T-cell (primary cell): ENCODE measurements around the gene SPATA22. TPM values are rescaled to one million over a fixed set of nuclear protein-coding genes. Genes with fewer than 3 reads are reported as not detected.

Experiments used
- ATAC-seq, 4 experiments: fragments of 200-7000 bp in 3 of 4; fragments of 150-1000 bp in 1 of 4; cut with Tn5 transposase; replicated peaks in 1 of 4; 1 replicate in 3 of 4; 2 replicates in 1 of 4; pipeline ENCODE4 v1.10.0; 2021; ENCODE audit warnings: moderate library complexity in 3 of 4, mild to moderate bottlenecking in 2 of 4, moderate number of reproducible peaks in 1 of 4
- CTCF ChIA-PET, 2 donors: fragments of 300-600 bp; sonication (Branson Sonifier 250); formaldehyde crosslinking; loops; one replicate each; lab custom pipeline; 2022; ENCODE audit warnings: antibody characterized with exemption in 2 of 2; lab: Charles Lee
- POLR2A ChIA-PET, 2 donors: fragments of 300-600 bp; sonication (Branson Sonifier 250); formaldehyde crosslinking; loops; one replicate each; lab custom pipeline; 2022; ENCODE audit warnings: antibody characterized with exemption in 2 of 2; lab: Charles Lee
- DNase-seq, 35 experiments: peaks; one replicate each; pipeline versions ENCODE4 v3.0.0 to v3.0.0-alpha.2; 2013 to 2023
- H3K27ac ChIP-seq: one replicate; pipeline ENCODE4 v1.5.1; 2013; ENCODE audit warnings: low read length
- H3K27me3 ChIP-seq, 2 experiments: replicated peaks in 1 of 2; 1 replicate in 1 of 2; 2 replicates in 1 of 2; pipeline versions ENCODE4 v1.6.1 to v1.7.0; 2013; ENCODE audit warnings: low read length in 1 of 2, mixed read lengths in 1 of 2; ENCODE audit not compliant: control insufficient read depth in 2 of 2, insufficient read depth in 2 of 2; ENCODE audit errors: extremely low read depth in 1 of 2
- H3K36me3 ChIP-seq, 2 donors: 1 replicate in 1 of 2; 2 replicates in 1 of 2; pipeline versions ENCODE4 v1.6.1 to v1.7.0; 2013; ENCODE audit warnings: low read length in 1 of 2; ENCODE audit not compliant: control insufficient read depth in 2 of 2, insufficient read depth in 1 of 2; ENCODE audit errors: extremely low read depth in 1 of 2
- H3K4me1 ChIP-seq, 2 experiments: 1 replicate in 1 of 2; 2 replicates in 1 of 2; pipeline versions ENCODE4 v1.6.1 to v1.7.0; 2013; ENCODE audit warnings: low read length in 2 of 2, mixed read lengths in 1 of 2; ENCODE audit not compliant: insufficient read depth in 2 of 2, control insufficient read depth in 1 of 2; ENCODE audit errors: extremely low read depth in 1 of 2
- H3K4me3 ChIP-seq, 2 donors: 1 replicate in 1 of 2; 2 replicates in 1 of 2; pipeline versions ENCODE4 v1.5.1 to v1.7.0; 2013; ENCODE audit warnings: mild to moderate bottlenecking in 2 of 2, low read length in 1 of 2, moderate library complexity in 1 of 2; ENCODE audit not compliant: control insufficient read depth in 1 of 2; ENCODE audit errors: extremely low read depth in 1 of 2
- H3K9me3 ChIP-seq: 2 replicates; pipeline ENCODE4 v1.7.0; 2013
- H3K27ac Mint-ChIP-seq, 2 donors: one replicate each; pipeline ENCODE4 v1.8.0; 2020 to 2021; ENCODE audit warnings: mild to moderate bottlenecking in 2 of 2, mixed read lengths in 2 of 2
- H3K27me3 Mint-ChIP-seq, 2 donors: one replicate each; pipeline ENCODE4 v1.8.0; 2021 to 2022; ENCODE audit warnings: mixed read lengths in 2 of 2
- H3K36me3 Mint-ChIP-seq: one replicate; pipeline ENCODE4 v1.8.0; 2021; ENCODE audit warnings: mixed read lengths
- H3K4me1 Mint-ChIP-seq, 3 donors: one replicate each; pipeline ENCODE4 v1.8.0; 2020 to 2022; ENCODE audit warnings: mixed read lengths in 3 of 3, mild to moderate bottlenecking in 1 of 3
- H3K4me3 Mint-ChIP-seq, 3 donors: one replicate each; pipeline ENCODE4 v1.8.0; 2020 to 2022; ENCODE audit warnings: mild to moderate bottlenecking in 3 of 3, mixed read lengths in 3 of 3, moderate library complexity in 3 of 3
- H3K9me3 Mint-ChIP-seq, 3 donors: one replicate each; pipeline ENCODE4 v1.8.0; 2020 to 2022; ENCODE audit warnings: mixed read lengths in 3 of 3
- WGBS: methylation state at CpG from one replicate; pipeline ENCODE4 v1.1.5; 2013; ENCODE audit warnings: missing lambda C conversion rate; ENCODE audit not compliant: insufficient coverage; 5-methylcytosine and 5-hydroxymethylcytosine counted together
- total RNA-seq, 35 experiments: library from RNA in 6 of 35; stranded (reverse) in 6 of 35; fragments of 120-200 nt in 1 of 35; gene quantifications; one replicate each; pipeline versions ENCODE4 v1.2.1 to v1.2.4 and lab custom pipeline; 2013 to 2026

Gene SPATA22
- total RNA-seq, 5 donors from 2014 or later (not counting 1 experiment from before 2014, with no cell fraction given), result 1.3 to 1.5 TPM; not detected in 3

- no peaks in the 10 kb centered on the region for H3K36me3 ChIP-seq
- peaks cover 5 to 9% of the 10 kb centered on the region in 2 donors for H3K27me3 Mint-ChIP-seq
- no peak overlapping the region for H3K27ac Mint-ChIP-seq
- H3K36me3 Mint-ChIP-seq, result no peaks in the 10 kb centered on the region
- H3K9me3 Mint-ChIP-seq, result no peaks in the 10 kb centered on the region
- CTCF ChIA-PET, result no interaction called here
- H3K4me1 Mint-ChIP-seq, result no peaks in the 10 kb centered on the region
- ATAC-seq, result no peak
- no peaks in the 10 kb centered on the region for H3K9me3 ChIP-seq
- no peak overlapping the region for H3K27ac ChIP-seq
- no peak overlapping the region for H3K4me3 Mint-ChIP-seq
- no CpG with 5 or more reads among the region's 1 CpG for WGBS
- DNase-seq, result no peak
- H3K27me3 ChIP-seq, result peaks cover 0 to 6% of the 10 kb centered on the region in 2 experiments
- POLR2A ChIA-PET, result no interaction called here
- H3K4me1 ChIP-seq, result no peaks in the 10 kb centered on the region
- no peak overlapping the region for H3K4me3 ChIP-seq
Observed at GRCh38 chr17:3503285-3503684, 31.7 kb upstream of the SPATA22 start.

- 90% methylated on average over 3 of the region's 5 CpGs for WGBS
- H3K36me3 Mint-ChIP-seq, result no peaks in the 10 kb centered on the region
- H3K4me1 ChIP-seq, result no peaks in the 10 kb centered on the region
- no peaks in the 10 kb centered on the region for H3K9me3 ChIP-seq
- CTCF ChIA-PET, result no interaction called here
- H3K4me1 Mint-ChIP-seq, result no peaks in the 10 kb centered on the region
- H3K36me3 ChIP-seq, result no peaks in the 10 kb centered on the region
- H3K4me3 ChIP-seq, result no peak overlapping the region
- no peak overlapping the region for H3K27ac ChIP-seq
- ATAC-seq (no peak), DNase-seq (no peak)
- no peaks in the 10 kb centered on the region for H3K9me3 Mint-ChIP-seq
- POLR2A ChIA-PET, result no interaction called here
- H3K27me3 Mint-ChIP-seq, result peaks cover 5 to 7% of the 10 kb centered on the region in 2 donors
- no peak overlapping the region for H3K4me3 Mint-ChIP-seq
- no peak overlapping the region for H3K27ac Mint-ChIP-seq
- H3K27me3 ChIP-seq, result peaks cover 0 to 6% of the 10 kb centered on the region in 2 experiments
Observed at GRCh38 chr17:3502466-3502865, 30.8 kb upstream of the SPATA22 start.

GRCh38 chr17:3501344-3501743 is 29.7 kb upstream of the SPATA22 start:
- Mint-ChIP-seq H3K9me3 (no peaks in the 10 kb centered on the region), H3K4me3 (no peak overlapping the region), H3K36me3 (no peaks in the 10 kb centered on the region), H3K4me1 (no peaks in the 10 kb centered on the region), H3K27ac (no peak overlapping the region), H3K27me3 (peaks cover 1 to 6% of the 10 kb centered on the region in 2 donors)
- CTCF ChIA-PET, result no interaction called here
- WGBS, result 82% methylated on average over 4 of the region's 5 CpGs
- POLR2A ChIA-PET, result no interaction called here
- Histone ChIP-seq H3K27ac (no peak overlapping the region), H3K36me3 (no peaks in the 10 kb centered on the region), H3K27me3 (peaks cover 0 to 8% of the 10 kb centered on the region in 2 experiments), H3K4me3 (no peak overlapping the region), H3K9me3 (no peaks in the 10 kb centered on the region), H3K4me1 (no peaks in the 10 kb centered on the region)
- ATAC-seq (no peak), DNase-seq (no peak)

GRCh38 chr17:3497101-3497500 is 25.5 kb upstream of the SPATA22 start:
- H3K27me3 ChIP-seq, result peaks cover 0 to 4% of the 10 kb centered on the region in 2 experiments
- ATAC-seq (no peak), DNase-seq (no peak)
- peaks cover 17 to 20% of the 10 kb centered on the region in 2 donors for H3K27me3 Mint-ChIP-seq
- H3K27ac Mint-ChIP-seq, result no peak overlapping the region
- H3K4me1 Mint-ChIP-seq, result no peaks in the 10 kb centered on the region
- H3K9me3 Mint-ChIP-seq, result no peaks in the 10 kb centered on the region
- H3K4me3 Mint-ChIP-seq, result no peak overlapping the region
- CTCF ChIA-PET, result no interaction called here
- POLR2A ChIA-PET, result no interaction called here
- no CpG with 5 or more reads among the region's 7 CpGs for WGBS
- no peaks in the 10 kb centered on the region for H3K36me3 ChIP-seq
- H3K4me3 ChIP-seq, result no peak overlapping the region
- H3K27ac ChIP-seq, result no peak overlapping the region
- H3K4me1 ChIP-seq, result no peaks in the 10 kb centered on the region
- H3K9me3 ChIP-seq, result no peaks in the 10 kb centered on the region
- no peaks in the 10 kb centered on the region for H3K36me3 Mint-ChIP-seq

GRCh38 chr17:3485481-3486068 is 14.0 kb upstream of the SPATA22 start:
- Mint-ChIP-seq H3K9me3 (no peaks in the 10 kb centered on the region), H3K27me3 (peaks cover 32 to 41% of the 10 kb centered on the region in 2 donors), H3K4me1 (no peaks in the 10 kb centered on the region), H3K36me3 (no peaks in the 10 kb centered on the region), H3K4me3 (no peak overlapping the region), H3K27ac (no peak overlapping the region)
- ChIA-PET POLR2A (no interaction called here), CTCF (no interaction called here)
- H3K9me3 ChIP-seq, result no peaks in the 10 kb centered on the region
- no peaks in the 10 kb centered on the region for H3K36me3 ChIP-seq
- H3K4me1 ChIP-seq, result no peaks in the 10 kb centered on the region
- H3K27ac ChIP-seq, result no peak overlapping the region
- H3K27me3 ChIP-seq, result peaks cover 0 to 10% of the 10 kb centered on the region in 2 experiments
- DNase-seq (no peak), ATAC-seq (no peak)
- no peak overlapping the region for H3K4me3 ChIP-seq
- WGBS, result 89% methylated on average over 3 of the region's 8 CpGs

GRCh38 chr17:3482852-3483251 is 11.2 kb upstream of the SPATA22 start:
- CTCF ChIA-PET, result no interaction called here
- Mint-ChIP-seq H3K4me3 (no peak overlapping the region), H3K27ac (no peak overlapping the region), H3K36me3 (no peaks in the 10 kb centered on the region), H3K4me1 (no peaks in the 10 kb centered on the region), H3K9me3 (no peaks in the 10 kb centered on the region), H3K27me3 (peaks cover 22 to 40% of the 10 kb centered on the region in 2 donors)
- no CpG with 5 or more reads among the region's 3 CpGs for WGBS
- no peak for DNase-seq
- Histone ChIP-seq H3K27me3 (peaks cover 2 to 15% of the 10 kb centered on the region in 2 experiments), H3K4me1 (no peaks in the 10 kb centered on the region), H3K9me3 (no peaks in the 10 kb centered on the region), H3K36me3 (no peaks in the 10 kb centered on the region), H3K4me3 (no peak overlapping the region), H3K27ac (no peak overlapping the region)
- no peak for ATAC-seq
- POLR2A ChIA-PET, result no interaction called here
